CD4-positive, alpha-beta T cell (primary cell): Measurements from ENCODE around the gene NNAT. TPM values are rescaled to one million over a fixed set of nuclear protein-coding genes. Genes with fewer than 3 reads are reported as not detected.

Experiments used
- ATAC-seq: fragments of 200-7000 bp; cut with Tn5 transposase; one replicate; pipeline ENCODE4 v1.10.0; 2022; ENCODE audit warnings: mild to moderate bottlenecking; ENCODE audit not compliant: poor library complexity
- CTCF ChIA-PET: fragments of 350-600 bp; sonication (Branson Sonifier 250); formaldehyde crosslinking; loops from one replicate; lab custom pipeline; 2021; ENCODE audit warnings: antibody characterized with exemption, inconsistent platforms; lab: Charles Lee
- POLR2A ChIA-PET: fragments of 350-600 bp; sonication (Branson Sonifier 250); formaldehyde crosslinking; loops from one replicate; lab custom pipeline; 2021; ENCODE audit warnings: antibody characterized with exemption, inconsistent platforms; lab: Charles Lee
- DNase-seq, 14 experiments: peaks; one replicate each; pipeline ENCODE4 v3.0.0-alpha.2; 2013 to 2020; ENCODE audit warnings: mixed read lengths in 2 of 14
- H3K27ac ChIP-seq, 2 donors: one replicate each; pipeline versions ENCODE4 v1.5.1 to v1.7.0; 2013; ENCODE audit warnings: low read length in 2 of 2, low read depth in 1 of 2, mild to moderate bottlenecking in 1 of 2
- H3K27me3 ChIP-seq, 2 experiments: 1 replicate in 1 of 2; 2 replicates in 1 of 2; pipeline versions ENCODE4 v1.6.1 to v1.7.0; 2013; ENCODE audit warnings: low read length in 2 of 2, control low read depth in 1 of 2, mild to moderate bottlenecking in 1 of 2, moderate library complexity in 1 of 2; ENCODE audit not compliant: insufficient read depth in 2 of 2, control insufficient read depth in 1 of 2
- H3K36me3 ChIP-seq: one replicate; pipeline ENCODE4 v1.6.1; 2013; ENCODE audit warnings: low read length, control low read depth; ENCODE audit not compliant: insufficient read depth
- H3K4me1 ChIP-seq: one replicate; pipeline ENCODE4 v1.6.1; 2013; ENCODE audit warnings: low read length, control low read depth; ENCODE audit not compliant: insufficient read depth
- H3K4me3 ChIP-seq: one replicate; pipeline ENCODE4 v1.5.1; 2013; ENCODE audit warnings: mild to moderate bottlenecking, low read length, moderate library complexity
- H3K9me3 ChIP-seq, 2 experiments: 1 replicate in 1 of 2; 2 replicates in 1 of 2; pipeline versions ENCODE4 v1.6.1 to v1.7.0; 2013; ENCODE audit warnings: low read length in 2 of 2, mild to moderate bottlenecking in 2 of 2, control low read depth in 1 of 2, moderate library complexity in 1 of 2; ENCODE audit not compliant: control insufficient read depth in 1 of 2, insufficient read depth in 1 of 2
- H3K27ac Mint-ChIP-seq: one replicate; pipeline ENCODE4 v1.8.0; 2020; ENCODE audit warnings: mixed read lengths
- H3K27me3 Mint-ChIP-seq: one replicate; pipeline ENCODE4 v1.8.0; 2021; ENCODE audit warnings: mixed read lengths
- H3K36me3 Mint-ChIP-seq: one replicate; pipeline ENCODE4 v1.8.0; 2021; ENCODE audit warnings: low read depth, mixed read lengths
- H3K4me1 Mint-ChIP-seq: one replicate; pipeline ENCODE4 v1.8.0; 2021; ENCODE audit warnings: low read depth, mixed read lengths
- H3K4me3 Mint-ChIP-seq: one replicate; pipeline ENCODE4 v1.8.0; 2020; ENCODE audit warnings: mild to moderate bottlenecking, mixed read lengths
- H3K9me3 Mint-ChIP-seq: one replicate; pipeline ENCODE4 v1.8.0; 2020; ENCODE audit warnings: mixed read lengths
- CTCF ChIP-seq: fragments of 200-600 bp; IDR thresholded peaks from one replicate; pipeline ENCODE4 v1.8.0; 2022; ENCODE audit warnings: antibody characterized with exemption, mild to moderate bottlenecking
- intact Hi-C, 2 experiments: fragments of 100-400 bp; cut with DNase I in 1 of 2; cut with micrococcal nuclease in 1 of 2; formaldehyde crosslinking; loops; one replicate each; pipeline versions ENCODE4 v1.15.1 to v1.9.0; 2023 to 2025; cut with DNase I, micrococcal nuclease
- total RNA-seq, 174 experiments: library from RNA in 2 of 174; stranded (reverse) in 2 of 174; gene quantifications; one replicate each; pipeline ENCODE4 v1.2.3 and lab custom pipeline; 2021 to 2026

The NNAT gene
- total RNA-seq, 2 experiments from 2014 or later: not detected

DNA sequence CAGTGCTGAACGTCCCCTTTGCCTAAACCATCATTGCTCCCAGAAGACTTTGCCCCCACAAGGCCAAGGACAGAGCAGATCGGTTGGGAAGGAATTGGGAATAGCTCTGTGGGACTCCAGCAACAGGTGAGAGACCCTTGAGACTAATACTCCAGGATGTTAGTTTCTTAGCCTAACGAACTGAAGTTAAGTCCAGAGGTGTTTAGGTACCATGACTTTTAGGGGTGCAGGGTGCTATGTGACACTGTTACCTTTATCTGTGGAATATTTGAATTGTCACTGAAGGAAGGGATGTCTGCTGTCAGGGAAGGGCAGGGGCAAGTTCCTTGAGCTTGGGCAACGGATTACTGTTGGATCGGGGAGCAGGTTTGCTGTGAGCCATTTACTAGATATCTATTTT is 4.8 kb downstream of the NNAT start:
- H3K4me1 Mint-ChIP-seq: peaks cover 60% of the 10 kb centered on the region
- ATAC-seq (no peak), DNase-seq (peak in 1 of 14 experiments; percentile 16)
- ChIA-PET CTCF (no interaction called here), POLR2A (no interaction called here)
- Histone ChIP-seq H3K36me3 (peaks cover 6% of the 10 kb centered on the region), H3K27ac (no peak overlapping the region), H3K9me3 (peaks cover 0 to 8% of the 10 kb centered on the region in 2 experiments), H3K27me3 (no peaks in the 10 kb centered on the region), H3K4me3 (no peak overlapping the region), H3K4me1 (peaks cover 59% of the 10 kb centered on the region)
- peak overlapping the region; percentile 94 for H3K4me3 Mint-ChIP-seq
- no peak for TF ChIP-seq CTCF
- peak overlapping the region; percentile 98 for H3K27ac Mint-ChIP-seq
- H3K36me3 Mint-ChIP-seq: peaks cover 27% of the 10 kb centered on the region
- H3K9me3 Mint-ChIP-seq: no peaks in the 10 kb centered on the region
- H3K27me3 Mint-ChIP-seq: no peaks in the 10 kb centered on the region
- intact Hi-C loops: loop anchor here (2.0 to 5.0 kb wide), 2 partner anchors 331 to 429 kb away; partner anchors contain the start of gene RBL1 (in 1 of the 2)

DNA sequence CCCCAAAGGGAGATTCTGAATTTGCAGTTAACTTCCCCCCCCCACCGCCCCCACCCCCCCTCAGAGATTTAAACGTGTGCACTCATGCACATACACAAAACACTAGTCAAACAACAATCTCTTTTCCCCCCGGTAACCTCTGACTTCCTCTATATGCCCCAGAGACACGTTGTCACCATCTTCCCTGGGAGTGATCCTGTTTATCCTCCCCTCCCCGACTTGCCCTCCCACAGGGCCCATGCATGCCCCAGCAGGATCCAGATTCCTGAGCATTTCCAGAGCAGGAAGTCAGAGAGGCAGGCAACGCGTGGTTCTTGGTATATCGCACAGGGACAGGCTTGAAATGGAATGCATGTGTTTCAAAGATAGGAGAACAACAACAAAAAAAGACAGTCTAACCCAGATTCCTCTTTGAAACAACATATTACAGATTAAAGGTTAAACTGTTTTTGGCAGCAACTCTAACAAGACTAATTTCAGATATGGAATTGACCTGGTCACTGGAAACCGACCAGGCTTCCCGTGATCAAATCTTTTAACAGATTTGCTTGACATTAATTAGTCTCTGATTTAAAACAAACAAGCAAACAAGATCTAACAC is 5.3 kb downstream of the NNAT start:
- no peaks in the 10 kb centered on the region for H3K27me3 Mint-ChIP-seq
- peaks cover 27% of the 10 kb centered on the region for H3K36me3 Mint-ChIP-seq
- H3K9me3 Mint-ChIP-seq: no peaks in the 10 kb centered on the region
- Histone ChIP-seq H3K4me1 (peaks cover 58% of the 10 kb centered on the region), H3K4me3 (peak overlapping the region; percentile 100), H3K27me3 (no peaks in the 10 kb centered on the region), H3K36me3 (peaks cover 4% of the 10 kb centered on the region), H3K9me3 (peaks cover 0 to 3% of the 10 kb centered on the region in 2 experiments), H3K27ac (no peak overlapping the region)
- DNase-seq (peak in 1 of 14 experiments; percentile 19), ATAC-seq (no peak)
- intact Hi-C loops: loop anchor here (2.0 to 5.0 kb wide), 2 partner anchors 332 to 429 kb away; partner anchors contain the start of gene RBL1 (in 1 of the 2)
- no peak for TF ChIP-seq CTCF
- H3K4me3 Mint-ChIP-seq: peak overlapping the region; percentile 94
- POLR2A ChIA-PET: interaction anchor here (2.6 to 3.6 kb wide), 2 partner anchors 237 to 348 kb away, joined by 11 to 27 read pairs; partner anchors contain the start of genes MANBAL, MROH8 and RPN2
- CTCF ChIA-PET: no interaction called here
- peaks cover 59% of the 10 kb centered on the region for H3K4me1 Mint-ChIP-seq
- peak overlapping the region; percentile 98 for H3K27ac Mint-ChIP-seq

- peak in 2 of 14 experiments; percentile 20 to 31 for DNase-seq
- Histone ChIP-seq H3K27me3 (no peaks in the 10 kb centered on the region), H3K27ac (peak overlapping the region; percentile 99), H3K9me3 (no peaks in the 10 kb centered on the region), H3K4me3 (peak overlapping the region; percentile 100), H3K4me1 (peaks cover 55% of the 10 kb centered on the region), H3K36me3 (peaks cover 4% of the 10 kb centered on the region)
- Mint-ChIP-seq H3K36me3 (peaks cover 22% of the 10 kb centered on the region), H3K27me3 (no peaks in the 10 kb centered on the region), H3K4me1 (peaks cover 53% of the 10 kb centered on the region), H3K27ac (peak overlapping the region; percentile 98), H3K9me3 (no peaks in the 10 kb centered on the region), H3K4me3 (peak overlapping the region; percentile 94)
- ATAC-seq: no peak
- POLR2A ChIA-PET: interaction anchor here (0.8 to 3.6 kb wide), 6 partner anchors 9 to 954 kb away, joined by 3 to 27 read pairs (median 4); partner anchors contain the start of genes MANBAL, MROH8, RPN2 and TGIF2
- CTCF ChIA-PET: no interaction called here
- TF ChIP-seq CTCF: no peak
- intact Hi-C loops: loop anchor here (2.0 to 5.0 kb wide), 2 partner anchors 332 to 430 kb away; partner anchors contain the start of gene RBL1 (in 1 of the 2)
Observed at GRCh38 chr20:37526839-37527637, 6.0 kb downstream of the NNAT start.
